Measurements from ENCODE around the gene FTCDNL1.

DNA sequence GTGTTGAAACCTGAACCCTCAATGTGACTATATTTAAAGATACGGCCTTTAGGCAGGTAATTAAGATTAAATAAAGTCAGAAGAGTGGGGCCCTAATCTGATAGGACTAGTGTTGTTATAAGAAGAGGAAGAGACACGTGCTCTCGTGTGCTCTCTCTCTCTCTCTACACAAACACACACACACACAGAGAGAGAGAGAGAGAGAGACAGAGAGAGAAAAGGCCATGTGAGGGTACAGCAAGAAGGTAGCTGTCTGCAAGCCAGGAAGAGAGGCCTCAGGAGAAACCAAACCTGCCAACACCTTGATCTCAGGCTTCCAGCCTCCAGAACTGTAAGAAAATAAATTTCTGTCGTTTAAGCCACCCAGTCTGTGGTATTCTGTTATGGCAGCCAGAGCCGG lies 106.7 kb downstream of the FTCDNL1 start:
- TF ChIP-seq POLR2A (IDR thresholded peaks at IDR 0.05; ENCODE audit: low read length) = no peak
- TF ChIP-seq GATA1 (IDR thresholded peaks at IDR 0.05; ENCODE audit: low read depth, low read length) = no peak
